ENCODE results near the gene SRRM4. TPM values are rescaled to one million over a fixed set of nuclear protein-coding genes. Genes with fewer than 3 reads are reported as not detected.
"Not testable (repeated sequence)": the region's sequence is repeated elsewhere in the genome, so short reads cannot be mapped to it uniquely, and the experiment has no call there.

Gene SRRM4
- total RNA-seq, 4 donors from 2014 or later, result 0.04 to 0.05 TPM; not detected in 2

DNA sequence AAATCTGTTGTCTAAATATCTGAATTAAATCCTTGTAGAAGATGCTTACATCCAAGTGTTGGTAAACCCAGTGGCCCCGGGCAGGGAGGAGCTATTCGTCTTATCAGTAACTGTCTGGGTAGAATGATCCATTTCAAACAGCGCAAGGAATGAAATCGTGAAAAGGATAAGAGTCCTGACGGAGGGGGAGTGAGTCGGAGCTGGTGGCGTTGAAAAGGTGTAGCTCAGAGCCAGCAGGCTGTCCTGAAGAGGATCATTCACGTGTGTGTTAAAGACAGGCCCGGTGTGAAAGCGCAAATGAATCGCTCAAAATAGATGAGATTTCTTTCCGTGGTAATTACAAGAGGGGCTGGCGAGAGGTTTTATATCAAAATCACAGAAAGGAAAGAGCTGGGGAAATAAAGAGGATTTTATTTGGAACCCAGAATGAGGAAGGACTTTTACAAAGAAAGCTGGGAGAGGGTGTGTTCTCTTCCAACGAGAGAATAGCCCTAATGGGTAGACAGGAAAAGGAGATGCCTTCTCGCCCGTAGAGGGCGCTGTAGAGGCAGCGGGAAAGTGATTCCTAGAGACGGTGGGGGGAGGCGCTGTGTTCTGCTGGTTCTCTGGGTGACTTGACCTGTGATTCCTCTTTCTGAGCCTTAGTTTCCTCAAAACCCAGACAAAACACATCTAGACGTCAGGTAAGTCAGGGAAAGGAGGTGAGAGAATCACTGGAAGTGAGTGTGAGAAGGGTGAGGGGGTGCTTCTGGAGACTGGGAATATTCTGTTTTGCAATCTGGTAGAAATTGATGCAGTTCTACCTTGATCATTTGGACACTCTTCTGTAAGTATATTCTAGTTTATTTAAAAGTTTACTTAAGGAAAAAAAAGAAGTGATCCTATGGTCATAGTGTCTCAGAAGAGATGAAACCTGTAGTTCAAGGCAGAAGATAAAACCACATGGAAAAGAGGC lies 39.3 kb downstream of the SRRM4 start:
- Histone ChIP-seq H3K4me3 (no peak overlapping the region), H3K27me3 (peaks cover 2 to 11% (median 7%) of the 10 kb centered on the region in 3 donors), H3K36me3 (no peaks in the 10 kb centered on the region), H3K9me3 (no peaks in the 10 kb centered on the region), H3K4me1 (no peaks in the 10 kb centered on the region), H3K27ac (no peak overlapping the region)
- DNase-seq (no peak), ATAC-seq (no peak)
- intact Hi-C loops (cut with DNase I; ENCODE audit: low total_unique reads) (no loop called here), in situ Hi-C loops (cut with MboI; ENCODE audit: low sequenced_read_pairs in 4 of 4) (no loop called here)
- TF ChIP-seq, protein P1, sequence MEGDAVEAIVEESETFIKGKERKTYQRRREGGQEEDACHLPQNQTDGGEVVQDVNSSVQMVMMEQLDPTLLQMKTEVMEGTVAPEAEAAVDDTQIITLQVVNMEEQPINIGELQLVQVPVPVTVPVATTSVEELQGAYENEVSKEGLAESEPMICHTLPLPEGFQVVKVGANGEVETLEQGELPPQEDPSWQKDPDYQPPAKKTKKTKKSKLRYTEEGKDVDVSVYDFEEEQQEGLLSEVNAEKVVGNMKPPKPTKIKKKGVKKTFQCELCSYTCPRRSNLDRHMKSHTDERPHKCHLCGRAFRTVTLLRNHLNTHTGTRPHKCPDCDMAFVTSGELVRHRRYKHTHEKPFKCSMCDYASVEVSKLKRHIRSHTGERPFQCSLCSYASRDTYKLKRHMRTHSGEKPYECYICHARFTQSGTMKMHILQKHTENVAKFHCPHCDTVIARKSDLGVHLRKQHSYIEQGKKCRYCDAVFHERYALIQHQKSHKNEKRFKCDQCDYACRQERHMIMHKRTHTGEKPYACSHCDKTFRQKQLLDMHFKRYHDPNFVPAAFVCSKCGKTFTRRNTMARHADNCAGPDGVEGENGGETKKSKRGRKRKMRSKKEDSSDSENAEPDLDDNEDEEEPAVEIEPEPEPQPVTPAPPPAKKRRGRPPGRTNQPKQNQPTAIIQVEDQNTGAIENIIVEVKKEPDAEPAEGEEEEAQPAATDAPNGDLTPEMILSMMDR (IDR thresholded peaks at IDR 0.05 in 4 of 5, conservative IDR thresholded peaks at IDR 0.05 in 1 of 5), result no peak
- TF ChIP-seq POLR2A (IDR thresholded peaks at IDR 0.05), result no peak

DNA sequence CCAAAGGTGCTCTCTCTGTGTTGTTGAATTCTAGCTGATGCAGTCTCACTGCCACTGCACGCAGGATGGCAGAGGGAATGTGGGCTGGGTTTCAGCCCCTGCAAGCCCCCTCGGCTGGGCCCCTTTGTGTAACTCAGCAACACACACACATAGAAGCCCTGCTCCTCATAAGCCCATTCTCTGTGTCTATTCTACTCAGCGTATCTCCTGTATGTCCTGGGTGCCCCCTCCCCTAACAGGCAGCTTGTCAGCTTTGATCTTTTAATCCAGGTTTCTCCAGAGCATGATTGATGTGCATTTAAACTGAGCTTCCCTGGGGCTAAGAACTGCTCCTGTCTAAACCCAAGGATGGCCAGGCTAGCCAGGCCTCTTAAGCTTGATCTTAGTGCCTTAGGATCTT lies 43.0 kb downstream of the SRRM4 start:
- Histone ChIP-seq H3K9me3 (no peaks in the 10 kb centered on the region), H3K27ac (no peak overlapping the region), H3K4me1 (no peaks in the 10 kb centered on the region), H3K36me3 (no peaks in the 10 kb centered on the region), H3K27me3 (peaks cover 1 to 11% (median 2%) of the 10 kb centered on the region in 3 donors), H3K4me3 (no peak overlapping the region)
- TF ChIP-seq, protein P1 (IDR thresholded peaks at IDR 0.05 in 4 of 5, conservative IDR thresholded peaks at IDR 0.05 in 1 of 5), result no peak
- no peak for TF ChIP-seq POLR2A (IDR thresholded peaks at IDR 0.05)
- no peak for ATAC-seq
- intact Hi-C loops (cut with DNase I; ENCODE audit: low total_unique reads) (no loop called here), in situ Hi-C loops (cut with MboI; ENCODE audit: low sequenced_read_pairs in 4 of 4) (no loop called here)
- DNase-seq, result no peak

DNA sequence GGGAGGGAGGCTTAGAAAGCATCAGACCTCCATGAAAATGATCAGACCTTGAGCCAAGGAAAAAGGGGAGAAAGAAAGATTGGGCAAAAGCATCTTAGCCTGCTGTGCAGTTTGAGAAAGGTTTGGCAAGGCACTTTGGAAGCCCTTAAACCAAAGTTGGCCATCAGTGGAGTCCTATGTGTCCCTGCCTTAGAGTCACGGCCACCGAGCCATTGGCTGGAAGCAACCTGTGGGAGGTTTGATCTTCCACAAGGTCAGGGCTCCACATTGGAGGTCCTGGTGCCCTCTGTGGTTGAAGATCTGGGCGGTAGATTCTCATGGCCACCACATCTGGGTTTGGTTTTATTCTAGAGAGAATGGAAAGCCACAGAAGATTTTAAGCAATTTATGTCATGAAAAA lies 44.4 kb downstream of the SRRM4 start:
- intact Hi-C loops (cut with DNase I; ENCODE audit: low total_unique reads), result no loop called here
- no peak for ATAC-seq
- Histone ChIP-seq H3K4me3 (no peak overlapping the region), H3K4me1 (no peaks in the 10 kb centered on the region), H3K27me3 (peaks cover 0 to 7% (median 0%) of the 10 kb centered on the region in 3 donors), H3K9me3 (no peaks in the 10 kb centered on the region), H3K36me3 (no peaks in the 10 kb centered on the region), H3K27ac (no peak overlapping the region)
- TF ChIP-seq, protein P1 (IDR thresholded peaks at IDR 0.05 in 4 of 5, conservative IDR thresholded peaks at IDR 0.05 in 1 of 5), result no peak
- no peak for TF ChIP-seq POLR2A (IDR thresholded peaks at IDR 0.05)
- no peak for DNase-seq
- in situ Hi-C loops (cut with MboI; ENCODE audit: low sequenced_read_pairs in 4 of 4), result loop anchor here in 3 of 4 donors (25.0 kb wide), 2 partner anchors 588 to 613 kb away; no protein-coding TSS in a partner anchor

DNA sequence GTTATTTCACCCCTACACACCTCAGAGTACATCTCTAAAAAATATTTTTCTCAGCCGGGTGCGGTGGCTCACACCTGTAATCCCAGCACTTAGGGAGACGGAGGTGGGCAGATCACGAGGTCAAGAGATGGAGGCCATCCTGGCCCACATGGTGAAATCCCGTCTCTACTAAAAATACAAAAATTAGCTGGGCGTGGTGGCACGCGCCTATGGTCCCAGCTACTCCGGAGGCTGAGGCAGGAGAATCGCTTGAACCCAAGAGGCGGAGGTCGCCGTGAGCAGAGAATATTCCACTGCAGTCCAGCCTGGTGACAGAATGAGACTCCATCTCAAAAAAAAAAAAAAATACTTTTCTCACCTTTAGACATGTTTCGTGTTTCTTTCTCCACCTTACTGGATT lies 52.0 kb downstream of the SRRM4 start:
- H3K27me3 ChIP-seq, H3K4me1 ChIP-seq, DNase-seq, H3K27ac ChIP-seq, H3K36me3 ChIP-seq, H3K4me3 ChIP-seq, ATAC-seq, H3K9me3 ChIP-seq: not testable (repeated sequence)
- in situ Hi-C loops (cut with MboI; ENCODE audit: low sequenced_read_pairs in 4 of 4), result loop anchor here in 3 of 4 donors (25.0 kb wide), 2 partner anchors 596 to 621 kb away; no protein-coding TSS in a partner anchor
- intact Hi-C loops (cut with DNase I; ENCODE audit: low total_unique reads), result loop anchor here (10.0 kb wide), 1 partner anchor 629 kb away; no protein-coding TSS in a partner anchor
